AG10803 (cell line): ENCODE results near the gene PRKCE.

Experiments used
- DNase-seq: peaks from one replicate; pipeline ENCODE4 v3.0.0; 2010; ENCODE audit warnings: low read depth
- H3K4me3 ChIP-seq: 2 replicates; pipeline ENCODE4 v1.5.1; 2011; ENCODE audit warnings: mild to moderate bottlenecking, low read length, control low read depth
- CTCF ChIP-seq: conservative IDR thresholded peaks from 2 replicates; pipeline ENCODE4 v1.5.1; 2011; ENCODE audit warnings: mild to moderate bottlenecking, low read length, control low read depth, inconsistent platforms

The PRKCE gene

DNA sequence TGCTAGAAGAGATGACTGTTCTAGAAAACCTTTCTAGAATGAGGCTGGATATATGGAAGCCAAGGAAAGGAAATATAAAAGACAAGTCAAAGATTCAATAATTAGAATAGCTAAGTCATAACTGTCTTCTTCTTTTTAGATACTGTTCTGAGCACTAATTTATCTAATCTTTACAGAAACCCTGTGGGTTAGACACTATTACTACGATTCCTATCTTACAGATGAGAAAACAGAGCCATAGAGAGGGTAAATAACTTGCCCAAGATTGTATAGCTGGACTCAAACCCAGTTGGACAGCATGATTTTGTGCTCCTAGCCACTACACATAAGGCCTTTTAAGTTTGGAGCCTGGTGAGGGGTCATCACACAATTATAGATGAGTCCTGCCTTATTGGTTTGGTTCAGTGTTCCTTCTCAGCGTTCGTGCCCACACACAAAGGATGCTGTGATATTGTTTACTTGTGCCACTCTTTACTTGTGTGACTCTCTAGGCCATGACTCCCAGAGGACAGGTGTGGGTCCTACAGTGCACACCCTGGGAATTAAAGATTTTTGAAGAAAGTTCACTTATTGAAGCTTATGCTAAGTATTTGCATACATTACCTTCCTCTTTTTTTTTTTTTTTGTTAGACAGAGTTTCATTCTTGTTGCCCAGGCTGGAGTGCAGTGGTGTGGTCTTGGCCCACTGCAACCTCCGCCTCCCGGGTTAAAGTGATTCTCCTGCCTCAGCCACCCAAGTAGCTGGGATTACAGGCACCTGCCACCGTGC lies 153.7 kb downstream of the PRKCE start:
- no peak for TF ChIP-seq CTCF
- no peak overlapping the region for H3K4me3 ChIP-seq
- no peak for DNase-seq

- no peak overlapping the region for H3K4me3 ChIP-seq
- DNase-seq, result no peak
- no peak for TF ChIP-seq CTCF
Observed at GRCh38 chr2:45806563-45807358, 155.3 kb downstream of the PRKCE start.

DNA sequence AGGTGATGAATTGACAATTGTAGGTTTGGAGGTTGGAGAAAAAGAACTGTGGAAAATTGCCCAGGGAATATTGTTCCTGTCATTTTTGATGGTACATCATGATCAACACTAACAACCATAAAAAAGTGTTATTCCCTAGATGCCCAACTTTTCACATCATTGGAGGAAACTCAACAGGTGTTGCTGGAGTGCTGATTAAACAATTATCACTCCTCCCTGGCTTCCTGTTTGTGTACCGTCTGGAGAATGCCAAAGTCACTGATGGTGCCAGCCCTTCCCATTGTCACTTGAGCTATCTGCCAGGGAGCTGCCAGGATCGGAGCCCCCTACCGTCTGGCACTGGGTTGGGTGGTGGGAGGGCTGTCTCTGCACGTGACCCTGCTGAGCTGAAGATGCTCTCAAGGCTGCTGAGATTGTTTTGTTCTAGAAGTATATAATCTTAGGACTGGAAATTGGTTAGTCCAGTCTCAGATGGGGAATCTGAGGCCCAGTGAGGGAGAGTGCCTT lies 156.9 kb downstream of the PRKCE start:
- DNase-seq, result no peak
- no peak for TF ChIP-seq CTCF
- H3K4me3 ChIP-seq, result no peak overlapping the region

GRCh38 chr2:45809205-45809604 lies 157.7 kb downstream of the PRKCE start:
- no peak for DNase-seq
- H3K4me3 ChIP-seq, result no peak overlapping the region
- no peak for TF ChIP-seq CTCF

GRCh38 chr2:45812011-45812500 lies 160.6 kb downstream of the PRKCE start:
- no peak for TF ChIP-seq CTCF
- DNase-seq, result peak; percentile 31
- no peak overlapping the region for H3K4me3 ChIP-seq

DNA sequence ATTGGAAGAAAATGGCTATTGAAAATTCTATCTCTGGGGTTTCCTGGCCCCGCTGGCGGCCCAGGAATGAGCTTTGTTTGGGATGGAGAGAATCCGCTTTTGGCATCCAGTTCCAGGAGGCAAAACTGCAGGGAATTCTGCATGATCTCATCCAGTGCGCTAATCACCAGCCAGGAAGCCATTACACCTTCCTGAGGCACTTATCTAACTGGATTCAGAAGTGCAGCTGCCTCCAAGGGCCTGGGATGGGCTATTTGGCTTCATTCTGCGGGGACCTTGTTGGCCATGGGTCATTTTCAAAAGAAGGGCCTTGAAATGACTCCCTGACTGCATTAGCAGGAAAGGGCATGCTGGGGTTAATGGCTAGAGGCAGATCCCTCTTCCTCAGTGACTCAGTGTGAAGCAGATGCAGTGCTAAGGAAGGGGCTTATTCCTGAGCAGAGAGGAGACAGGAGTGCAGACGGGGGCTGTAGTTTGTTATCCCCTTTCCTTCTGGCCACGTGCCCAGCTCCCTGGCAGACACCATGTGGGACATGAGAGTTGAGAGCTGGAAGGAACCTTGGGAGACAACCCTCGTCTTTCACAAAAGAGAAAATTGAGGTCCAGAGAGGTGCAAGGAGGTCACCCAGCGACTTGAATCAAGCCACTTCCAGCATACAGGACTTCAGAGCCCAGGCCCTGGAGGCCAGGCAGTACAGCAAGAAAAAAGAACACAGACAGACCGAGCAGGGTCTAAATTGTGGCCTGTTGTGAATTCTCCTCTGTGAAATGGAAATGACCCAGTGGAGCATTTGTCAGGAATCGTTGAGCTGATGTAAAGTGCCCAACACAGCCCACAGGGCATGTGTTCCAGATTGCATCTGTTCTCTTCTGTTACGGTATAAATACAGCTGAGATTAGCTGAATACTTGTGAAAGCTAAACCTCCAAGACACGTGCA lies 161.8 kb downstream of the PRKCE start:
- H3K4me3 ChIP-seq, result no peak overlapping the region
- no peak for TF ChIP-seq CTCF
- DNase-seq, result no peak
